GM23338 (cell line): ENCODE measurements around the gene FARS2.

ENCODE experiments used
- EZH2 ChIP-seq: fragments of 200-600 bp; sonication (generic); IDR thresholded peaks from one replicate; pipeline ENCODE4 v1.8.0; 2017; ENCODE audit warnings: antibody characterized with exemption, mild to moderate bottlenecking, low read depth; ENCODE audit not compliant: unreplicated experiment
- EZH2phosphoT487 ChIP-seq: fragments of 200-600 bp; sonication (generic); IDR thresholded peaks from one replicate; pipeline ENCODE4 v1.8.1; 2018; ENCODE audit warnings: antibody characterized with exemption; ENCODE audit not compliant: unreplicated experiment
- POLR2AphosphoS5 ChIP-seq: IDR thresholded peaks from 2 replicates; pipeline ENCODE4 v1.6.1; 2016; ENCODE audit warnings: antibody characterized with exemption, low read depth
- ZNF331 ChIP-seq: fragments of 250-450 bp; sonication (Bioruptor Pico); IDR thresholded peaks from 2 replicates; pipeline ENCODE4 v1.5.0; 2020; ENCODE audit warnings: low read depth, mild to moderate bottlenecking, moderate library complexity
- TF ChIP-seq, protein P1 (sequence below), 2 experiments: fragments of 200-600 bp in 1 of 2; sonication (generic) in 1 of 2; conservative IDR thresholded peaks; 2 replicates each; pipeline versions ENCODE4 v1.5.1 to v1.6.1; 2016 to 2017; ENCODE audit warnings: antibody characterized with exemption in 2 of 2, low read depth in 2 of 2, mild to moderate bottlenecking in 2 of 2, moderate library complexity in 1 of 2
- TF ChIP-seq, protein P2 (sequence below): IDR thresholded peaks from 2 replicates; pipeline ENCODE4 v1.6.1; 2016; ENCODE audit warnings: antibody characterized with exemption
- TF ChIP-seq, protein P3 (sequence below): IDR thresholded peaks from one replicate; pipeline ENCODE4 v1.6.1; 2018; ENCODE audit warnings: antibody characterized with exemption; ENCODE audit not compliant: unreplicated experiment

DNA sequence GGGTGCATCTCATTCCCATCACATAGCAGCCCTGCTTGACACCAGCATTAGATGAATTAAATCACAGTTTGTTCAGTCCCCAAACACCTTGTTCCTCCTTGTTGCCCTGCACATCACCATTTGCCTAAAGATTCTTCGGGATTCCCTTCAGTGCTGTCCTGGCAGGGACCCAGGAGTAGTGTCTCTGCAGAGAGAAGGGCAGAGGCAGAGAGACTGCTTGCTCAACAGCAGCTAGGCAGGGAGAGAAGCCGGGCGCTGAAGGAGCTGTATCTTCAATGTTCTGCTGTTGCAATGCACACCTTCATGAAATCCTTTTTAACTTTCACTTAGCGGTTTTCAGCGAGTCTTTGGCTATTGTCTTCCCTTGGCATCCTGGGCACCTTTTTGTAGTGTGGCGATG lies 362.9 kb downstream of the FARS2 start:
- TF ChIP-seq, protein P1, sequence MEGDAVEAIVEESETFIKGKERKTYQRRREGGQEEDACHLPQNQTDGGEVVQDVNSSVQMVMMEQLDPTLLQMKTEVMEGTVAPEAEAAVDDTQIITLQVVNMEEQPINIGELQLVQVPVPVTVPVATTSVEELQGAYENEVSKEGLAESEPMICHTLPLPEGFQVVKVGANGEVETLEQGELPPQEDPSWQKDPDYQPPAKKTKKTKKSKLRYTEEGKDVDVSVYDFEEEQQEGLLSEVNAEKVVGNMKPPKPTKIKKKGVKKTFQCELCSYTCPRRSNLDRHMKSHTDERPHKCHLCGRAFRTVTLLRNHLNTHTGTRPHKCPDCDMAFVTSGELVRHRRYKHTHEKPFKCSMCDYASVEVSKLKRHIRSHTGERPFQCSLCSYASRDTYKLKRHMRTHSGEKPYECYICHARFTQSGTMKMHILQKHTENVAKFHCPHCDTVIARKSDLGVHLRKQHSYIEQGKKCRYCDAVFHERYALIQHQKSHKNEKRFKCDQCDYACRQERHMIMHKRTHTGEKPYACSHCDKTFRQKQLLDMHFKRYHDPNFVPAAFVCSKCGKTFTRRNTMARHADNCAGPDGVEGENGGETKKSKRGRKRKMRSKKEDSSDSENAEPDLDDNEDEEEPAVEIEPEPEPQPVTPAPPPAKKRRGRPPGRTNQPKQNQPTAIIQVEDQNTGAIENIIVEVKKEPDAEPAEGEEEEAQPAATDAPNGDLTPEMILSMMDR (conservative IDR thresholded peaks at IDR 0.05; ENCODE audit: low read depth in 2 of 2): no peak
- TF ChIP-seq POLR2AphosphoS5 (no peak), EZH2phosphoT487 (no peak), EZH2 (no peak), ZNF331 (no peak)
- TF ChIP-seq, protein P2, sequence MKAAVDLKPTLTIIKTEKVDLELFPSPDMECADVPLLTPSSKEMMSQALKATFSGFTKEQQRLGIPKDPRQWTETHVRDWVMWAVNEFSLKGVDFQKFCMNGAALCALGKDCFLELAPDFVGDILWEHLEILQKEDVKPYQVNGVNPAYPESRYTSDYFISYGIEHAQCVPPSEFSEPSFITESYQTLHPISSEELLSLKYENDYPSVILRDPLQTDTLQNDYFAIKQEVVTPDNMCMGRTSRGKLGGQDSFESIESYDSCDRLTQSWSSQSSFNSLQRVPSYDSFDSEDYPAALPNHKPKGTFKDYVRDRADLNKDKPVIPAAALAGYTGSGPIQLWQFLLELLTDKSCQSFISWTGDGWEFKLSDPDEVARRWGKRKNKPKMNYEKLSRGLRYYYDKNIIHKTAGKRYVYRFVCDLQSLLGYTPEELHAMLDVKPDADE: no peak
- TF ChIP-seq, protein P3, sequence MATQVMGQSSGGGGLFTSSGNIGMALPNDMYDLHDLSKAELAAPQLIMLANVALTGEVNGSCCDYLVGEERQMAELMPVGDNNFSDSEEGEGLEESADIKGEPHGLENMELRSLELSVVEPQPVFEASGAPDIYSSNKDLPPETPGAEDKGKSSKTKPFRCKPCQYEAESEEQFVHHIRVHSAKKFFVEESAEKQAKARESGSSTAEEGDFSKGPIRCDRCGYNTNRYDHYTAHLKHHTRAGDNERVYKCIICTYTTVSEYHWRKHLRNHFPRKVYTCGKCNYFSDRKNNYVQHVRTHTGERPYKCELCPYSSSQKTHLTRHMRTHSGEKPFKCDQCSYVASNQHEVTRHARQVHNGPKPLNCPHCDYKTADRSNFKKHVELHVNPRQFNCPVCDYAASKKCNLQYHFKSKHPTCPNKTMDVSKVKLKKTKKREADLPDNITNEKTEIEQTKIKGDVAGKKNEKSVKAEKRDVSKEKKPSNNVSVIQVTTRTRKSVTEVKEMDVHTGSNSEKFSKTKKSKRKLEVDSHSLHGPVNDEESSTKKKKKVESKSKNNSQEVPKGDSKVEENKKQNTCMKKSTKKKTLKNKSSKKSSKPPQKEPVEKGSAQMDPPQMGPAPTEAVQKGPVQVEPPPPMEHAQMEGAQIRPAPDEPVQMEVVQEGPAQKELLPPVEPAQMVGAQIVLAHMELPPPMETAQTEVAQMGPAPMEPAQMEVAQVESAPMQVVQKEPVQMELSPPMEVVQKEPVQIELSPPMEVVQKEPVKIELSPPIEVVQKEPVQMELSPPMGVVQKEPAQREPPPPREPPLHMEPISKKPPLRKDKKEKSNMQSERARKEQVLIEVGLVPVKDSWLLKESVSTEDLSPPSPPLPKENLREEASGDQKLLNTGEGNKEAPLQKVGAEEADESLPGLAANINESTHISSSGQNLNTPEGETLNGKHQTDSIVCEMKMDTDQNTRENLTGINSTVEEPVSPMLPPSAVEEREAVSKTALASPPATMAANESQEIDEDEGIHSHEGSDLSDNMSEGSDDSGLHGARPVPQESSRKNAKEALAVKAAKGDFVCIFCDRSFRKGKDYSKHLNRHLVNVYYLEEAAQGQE: no peak
